Nephron progenitor cell (in vitro differentiated cells): ENCODE results near the gene SSR4.

ENCODE experiments used
- DNase-seq: peaks from one replicate; pipeline ENCODE4 v3.0.0; 2021
- H3K27ac Mint-ChIP-seq: 2 replicates; pipeline ENCODE4 v1.8.0; 2021; ENCODE audit warnings: mild to moderate bottlenecking, moderate library complexity, mixed read lengths
- H3K27me3 Mint-ChIP-seq: 2 replicates; pipeline ENCODE4 v1.8.0; 2021; ENCODE audit warnings: mild to moderate bottlenecking, low read depth, mixed read lengths; ENCODE audit not compliant: poor library complexity
- H3K36me3 Mint-ChIP-seq: 2 replicates; pipeline ENCODE4 v1.8.0; 2021; ENCODE audit warnings: low read depth, mixed read lengths
- H3K4me1 Mint-ChIP-seq: 2 replicates; pipeline ENCODE4 v1.8.0; 2021; ENCODE audit warnings: mixed read lengths
- H3K4me3 Mint-ChIP-seq: 2 replicates; pipeline ENCODE4 v1.8.0; 2021; ENCODE audit warnings: mild to moderate bottlenecking, moderate library complexity, mixed read lengths
- H3K9me3 Mint-ChIP-seq: 2 replicates; pipeline ENCODE4 v1.8.0; 2021; ENCODE audit warnings: mild to moderate bottlenecking, moderate library complexity, mixed read lengths
- CTCF ChIP-seq: fragments of 200-600 bp; sonication (generic); IDR thresholded peaks from 2 replicates; pipeline ENCODE4 v1.5.0; 2021; ENCODE audit warnings: antibody characterized with exemption

SSR4 gene

GRCh38 chrX:153765138-153766079 is 29.1 kb upstream of the SSR4 start:
- no peak for TF ChIP-seq CTCF
- peaks cover 10% of the 10 kb centered on the region for H3K27me3 Mint-ChIP-seq
- H3K4me3 Mint-ChIP-seq: no peak overlapping the region
- no peaks in the 10 kb centered on the region for H3K36me3 Mint-ChIP-seq
- no peak overlapping the region for H3K27ac Mint-ChIP-seq
- H3K4me1 Mint-ChIP-seq: peaks cover 7% of the 10 kb centered on the region
- DNase-seq: no peak
- peaks cover 46% of the 10 kb centered on the region for H3K9me3 Mint-ChIP-seq

- H3K27ac Mint-ChIP-seq: no peak overlapping the region
- DNase-seq: no peak
- TF ChIP-seq CTCF: no peak
- H3K4me3 Mint-ChIP-seq: no peak overlapping the region
- peaks cover 43% of the 10 kb centered on the region for H3K9me3 Mint-ChIP-seq
- H3K27me3 Mint-ChIP-seq: peaks cover 6% of the 10 kb centered on the region
- no peaks in the 10 kb centered on the region for H3K36me3 Mint-ChIP-seq
- peaks cover 7% of the 10 kb centered on the region for H3K4me1 Mint-ChIP-seq
Observed at GRCh38 chrX:153766098-153766817, 28.2 kb upstream of the SSR4 start.

- Mint-ChIP-seq H3K27me3 (peaks cover 6% of the 10 kb centered on the region), H3K4me1 (peaks cover 7% of the 10 kb centered on the region), H3K9me3 (peaks cover 36% of the 10 kb centered on the region), H3K4me3 (no peak overlapping the region), H3K36me3 (no peaks in the 10 kb centered on the region), H3K27ac (no peak overlapping the region)
- no peak for DNase-seq
- no peak for TF ChIP-seq CTCF
Observed at GRCh38 chrX:153766871-153767673, 27.4 kb upstream of the SSR4 start.

GRCh38 chrX:153767674-153768055 is 26.8 kb upstream of the SSR4 start:
- Mint-ChIP-seq H3K4me3 (no peak overlapping the region), H3K4me1 (peaks cover 7% of the 10 kb centered on the region), H3K36me3 (no peaks in the 10 kb centered on the region), H3K27me3 (peaks cover 6% of the 10 kb centered on the region), H3K27ac (no peak overlapping the region), H3K9me3 (peaks cover 38% of the 10 kb centered on the region)
- TF ChIP-seq CTCF: no peak
- no peak for DNase-seq

GRCh38 chrX:153768311-153769157 is 25.9 kb upstream of the SSR4 start:
- Mint-ChIP-seq H3K27me3 (peaks cover 5% of the 10 kb centered on the region), H3K27ac (no peak overlapping the region), H3K36me3 (no peaks in the 10 kb centered on the region), H3K9me3 (peaks cover 29% of the 10 kb centered on the region), H3K4me1 (peaks cover 7% of the 10 kb centered on the region), H3K4me3 (no peak overlapping the region)
- DNase-seq: no peak
- no peak for TF ChIP-seq CTCF
